Measurements from ENCODE around the gene LTBP3.

The LTBP3 gene

DNA sequence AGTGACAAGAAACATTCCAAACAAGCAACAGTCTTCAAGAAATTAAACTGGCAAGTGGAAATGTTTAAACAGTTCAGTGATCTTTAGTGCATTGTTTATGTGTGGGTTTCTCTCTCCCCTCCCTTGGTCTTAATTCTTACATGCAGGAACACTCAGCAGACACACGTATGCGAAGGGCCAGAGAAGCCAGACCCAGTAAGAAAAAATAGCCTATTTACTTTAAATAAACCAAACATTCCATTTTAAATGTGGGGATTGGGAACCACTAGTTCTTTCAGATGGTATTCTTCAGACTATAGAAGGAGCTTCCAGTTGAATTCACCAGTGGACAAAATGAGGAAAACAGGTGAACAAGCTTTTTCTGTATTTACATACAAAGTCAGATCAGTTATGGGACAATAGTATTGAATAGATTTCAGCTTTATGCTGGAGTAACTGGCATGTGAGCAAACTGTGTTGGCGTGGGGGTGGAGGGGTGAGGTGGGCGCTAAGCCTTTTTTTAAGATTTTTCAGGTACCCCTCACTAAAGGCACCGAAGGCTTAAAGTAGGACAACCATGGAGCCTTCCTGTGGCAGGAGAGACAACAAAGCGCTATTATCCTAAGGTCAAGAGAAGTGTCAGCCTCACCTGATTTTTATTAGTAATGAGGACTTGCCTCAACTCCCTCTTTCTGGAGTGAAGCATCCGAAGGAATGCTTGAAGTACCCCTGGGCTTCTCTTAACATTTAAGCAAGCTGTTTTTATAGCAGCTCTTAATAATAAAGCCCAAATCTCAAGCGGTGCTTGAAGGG is 53.3 kb downstream of the LTBP3 start:
- no peak for DNase-seq

DNA sequence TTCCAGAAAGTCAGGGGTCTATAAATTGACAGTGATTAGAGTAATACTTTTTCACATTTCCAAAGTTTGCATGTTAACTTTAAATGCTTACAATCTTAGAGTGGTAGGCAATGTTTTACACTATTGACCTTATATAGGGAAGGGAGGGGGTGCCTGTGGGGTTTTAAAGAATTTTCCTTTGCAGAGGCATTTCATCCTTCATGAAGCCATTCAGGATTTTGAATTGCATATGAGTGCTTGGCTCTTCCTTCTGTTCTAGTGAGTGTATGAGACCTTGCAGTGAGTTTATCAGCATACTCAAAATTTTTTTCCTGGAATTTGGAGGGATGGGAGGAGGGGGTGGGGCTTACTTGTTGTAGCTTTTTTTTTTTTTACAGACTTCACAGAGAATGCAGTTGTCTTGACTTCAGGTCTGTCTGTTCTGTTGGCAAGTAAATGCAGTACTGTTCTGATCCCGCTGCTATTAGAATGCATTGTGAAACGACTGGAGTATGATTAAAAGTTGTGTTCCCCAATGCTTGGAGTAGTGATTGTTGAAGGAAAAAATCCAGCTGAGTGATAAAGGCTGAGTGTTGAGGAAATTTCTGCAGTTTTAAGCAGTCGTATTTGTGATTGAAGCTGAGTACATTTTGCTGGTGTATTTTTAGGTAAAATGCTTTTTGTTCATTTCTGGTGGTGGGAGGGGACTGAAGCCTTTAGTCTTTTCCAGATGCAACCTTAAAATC is 54.0 kb downstream of the LTBP3 start:
- no peak for DNase-seq

DNA sequence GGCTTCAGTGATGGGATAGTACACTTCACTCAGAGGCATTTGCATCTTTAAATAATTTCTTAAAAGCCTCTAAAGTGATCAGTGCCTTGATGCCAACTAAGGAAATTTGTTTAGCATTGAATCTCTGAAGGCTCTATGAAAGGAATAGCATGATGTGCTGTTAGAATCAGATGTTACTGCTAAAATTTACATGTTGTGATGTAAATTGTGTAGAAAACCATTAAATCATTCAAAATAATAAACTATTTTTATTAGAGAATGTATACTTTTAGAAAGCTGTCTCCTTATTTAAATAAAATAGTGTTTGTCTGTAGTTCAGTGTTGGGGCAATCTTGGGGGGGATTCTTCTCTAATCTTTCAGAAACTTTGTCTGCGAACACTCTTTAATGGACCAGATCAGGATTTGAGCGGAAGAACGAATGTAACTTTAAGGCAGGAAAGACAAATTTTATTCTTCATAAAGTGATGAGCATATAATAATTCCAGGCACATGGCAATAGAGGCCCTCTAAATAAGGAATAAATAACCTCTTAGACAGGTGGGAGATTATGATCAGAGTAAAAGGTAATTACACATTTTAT is 54.7 kb downstream of the LTBP3 start:
- no peak for DNase-seq

DNA sequence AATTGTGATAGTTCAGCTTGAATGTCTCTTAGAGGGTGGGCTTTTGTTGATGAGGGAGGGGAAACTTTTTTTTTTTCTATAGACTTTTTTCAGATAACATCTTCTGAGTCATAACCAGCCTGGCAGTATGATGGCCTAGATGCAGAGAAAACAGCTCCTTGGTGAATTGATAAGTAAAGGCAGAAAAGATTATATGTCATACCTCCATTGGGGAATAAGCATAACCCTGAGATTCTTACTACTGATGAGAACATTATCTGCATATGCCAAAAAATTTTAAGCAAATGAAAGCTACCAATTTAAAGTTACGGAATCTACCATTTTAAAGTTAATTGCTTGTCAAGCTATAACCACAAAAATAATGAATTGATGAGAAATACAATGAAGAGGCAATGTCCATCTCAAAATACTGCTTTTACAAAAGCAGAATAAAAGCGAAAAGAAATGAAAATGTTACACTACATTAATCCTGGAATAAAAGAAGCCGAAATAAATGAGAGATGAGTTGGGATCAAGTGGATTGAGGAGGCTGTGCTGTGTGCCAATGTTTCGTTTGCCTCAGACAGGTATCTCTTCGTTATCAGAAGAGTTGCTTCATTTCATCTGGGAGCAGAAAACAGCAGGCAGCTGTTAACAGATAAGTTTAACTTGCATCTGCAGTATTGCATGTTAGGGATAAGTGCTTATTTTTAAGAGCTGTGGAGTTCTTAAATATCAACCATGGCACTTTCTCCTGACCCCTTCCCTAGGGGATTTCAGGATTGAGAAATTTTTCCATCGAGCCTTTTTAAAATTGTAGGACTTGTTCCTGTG is 55.4 kb downstream of the LTBP3 start:
- no peak for DNase-seq

DNA sequence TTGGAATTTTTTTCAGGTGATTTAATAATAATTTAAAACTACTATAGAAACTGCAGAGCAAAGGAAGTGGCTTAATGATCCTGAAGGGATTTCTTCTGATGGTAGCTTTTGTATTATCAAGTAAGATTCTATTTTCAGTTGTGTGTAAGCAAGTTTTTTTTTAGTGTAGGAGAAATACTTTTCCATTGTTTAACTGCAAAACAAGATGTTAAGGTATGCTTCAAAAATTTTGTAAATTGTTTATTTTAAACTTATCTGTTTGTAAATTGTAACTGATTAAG is 55.9 kb downstream of the LTBP3 start:
- DNase-seq: no peak

DNA sequence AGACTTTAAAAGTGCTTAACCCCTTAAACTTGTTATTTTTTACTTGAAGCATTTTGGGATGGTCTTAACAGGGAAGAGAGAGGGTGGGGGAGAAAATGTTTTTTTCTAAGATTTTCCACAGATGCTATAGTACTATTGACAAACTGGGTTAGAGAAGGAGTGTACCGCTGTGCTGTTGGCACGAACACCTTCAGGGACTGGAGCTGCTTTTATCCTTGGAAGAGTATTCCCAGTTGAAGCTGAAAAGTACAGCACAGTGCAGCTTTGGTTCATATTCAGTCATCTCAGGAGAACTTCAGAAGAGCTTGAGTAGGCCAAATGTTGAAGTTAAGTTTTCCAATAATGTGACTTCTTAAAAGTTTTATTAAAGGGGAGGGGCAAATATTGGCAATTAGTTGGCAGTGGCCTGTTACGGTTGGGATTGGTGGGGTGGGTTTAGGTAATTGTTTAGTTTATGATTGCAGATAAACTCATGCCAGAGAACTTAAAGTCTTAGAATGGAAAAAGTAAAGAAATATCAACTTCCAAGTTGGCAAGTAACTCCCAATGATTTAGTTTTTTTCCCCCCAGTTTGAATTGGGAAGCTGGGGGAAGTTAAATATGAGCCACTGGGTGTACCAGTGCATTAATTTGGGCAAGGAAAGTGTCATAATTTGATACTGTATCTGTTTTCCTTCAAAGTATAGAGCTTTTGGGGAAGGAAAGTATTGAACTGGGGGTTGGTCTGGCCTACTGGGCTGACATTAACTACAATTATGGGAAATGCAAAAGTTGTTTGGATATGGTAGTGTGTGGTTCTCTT is 56.5 kb downstream of the LTBP3 start:
- DNase-seq: no peak

DNA sequence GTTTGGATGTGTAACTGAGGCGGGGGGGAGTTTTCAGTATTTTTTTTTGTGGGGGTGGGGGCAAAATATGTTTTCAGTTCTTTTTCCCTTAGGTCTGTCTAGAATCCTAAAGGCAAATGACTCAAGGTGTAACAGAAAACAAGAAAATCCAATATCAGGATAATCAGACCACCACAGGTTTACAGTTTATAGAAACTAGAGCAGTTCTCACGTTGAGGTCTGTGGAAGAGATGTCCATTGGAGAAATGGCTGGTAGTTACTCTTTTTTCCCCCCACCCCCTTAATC is 57.0 kb downstream of the LTBP3 start:
- DNase-seq: no peak

DNA sequence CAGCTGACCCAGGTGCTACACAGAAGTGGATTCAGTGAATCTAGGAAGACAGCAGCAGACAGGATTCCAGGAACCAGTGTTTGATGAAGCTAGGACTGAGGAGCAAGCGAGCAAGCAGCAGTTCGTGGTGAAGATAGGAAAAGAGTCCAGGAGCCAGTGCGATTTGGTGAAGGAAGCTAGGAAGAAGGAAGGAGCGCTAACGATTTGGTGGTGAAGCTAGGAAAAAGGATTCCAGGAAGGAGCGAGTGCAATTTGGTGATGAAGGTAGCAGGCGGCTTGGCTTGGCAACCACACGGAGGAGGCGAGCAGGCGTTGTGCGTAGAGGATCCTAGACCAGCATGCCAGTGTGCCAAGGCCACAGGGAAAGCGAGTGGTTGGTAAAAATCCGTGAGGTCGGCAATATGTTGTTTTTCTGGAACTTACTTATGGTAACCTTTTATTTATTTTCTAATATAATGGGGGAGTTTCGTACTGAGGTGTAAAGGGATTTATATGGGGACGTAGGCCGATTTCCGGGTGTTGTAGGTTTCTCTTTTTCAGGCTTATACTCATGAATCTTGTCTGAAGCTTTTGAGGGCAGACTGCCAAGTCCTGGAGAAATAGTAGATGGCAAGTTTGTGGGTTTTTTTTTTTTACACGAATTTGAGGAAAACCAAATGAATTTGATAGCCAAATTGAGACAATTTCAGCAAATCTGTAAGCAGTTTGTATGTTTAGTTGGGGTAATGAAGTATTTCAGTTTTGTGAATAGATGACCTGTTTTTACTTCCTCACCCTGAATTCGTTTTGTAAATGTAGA is 57.6 kb downstream of the LTBP3 start:
- no peak for DNase-seq

DNA sequence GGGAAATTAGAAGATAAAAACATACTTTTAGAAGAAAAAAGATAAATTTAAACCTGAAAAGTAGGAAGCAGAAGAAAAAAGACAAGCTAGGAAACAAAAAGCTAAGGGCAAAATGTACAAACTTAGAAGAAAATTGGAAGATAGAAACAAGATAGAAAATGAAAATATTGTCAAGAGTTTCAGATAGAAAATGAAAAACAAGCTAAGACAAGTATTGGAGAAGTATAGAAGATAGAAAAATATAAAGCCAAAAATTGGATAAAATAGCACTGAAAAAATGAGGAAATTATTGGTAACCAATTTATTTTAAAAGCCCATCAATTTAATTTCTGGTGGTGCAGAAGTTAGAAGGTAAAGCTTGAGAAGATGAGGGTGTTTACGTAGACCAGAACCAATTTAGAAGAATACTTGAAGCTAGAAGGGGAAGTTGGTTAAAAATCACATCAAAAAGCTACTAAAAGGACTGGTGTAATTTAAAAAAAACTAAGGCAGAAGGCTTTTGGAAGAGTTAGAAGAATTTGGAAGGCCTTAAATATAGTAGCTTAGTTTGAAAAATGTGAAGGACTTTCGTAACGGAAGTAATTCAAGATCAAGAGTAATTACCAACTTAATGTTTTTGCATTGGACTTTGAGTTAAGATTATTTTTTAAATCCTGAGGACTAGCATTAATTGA is 58.3 kb downstream of the LTBP3 start:
- no peak for DNase-seq

DNA sequence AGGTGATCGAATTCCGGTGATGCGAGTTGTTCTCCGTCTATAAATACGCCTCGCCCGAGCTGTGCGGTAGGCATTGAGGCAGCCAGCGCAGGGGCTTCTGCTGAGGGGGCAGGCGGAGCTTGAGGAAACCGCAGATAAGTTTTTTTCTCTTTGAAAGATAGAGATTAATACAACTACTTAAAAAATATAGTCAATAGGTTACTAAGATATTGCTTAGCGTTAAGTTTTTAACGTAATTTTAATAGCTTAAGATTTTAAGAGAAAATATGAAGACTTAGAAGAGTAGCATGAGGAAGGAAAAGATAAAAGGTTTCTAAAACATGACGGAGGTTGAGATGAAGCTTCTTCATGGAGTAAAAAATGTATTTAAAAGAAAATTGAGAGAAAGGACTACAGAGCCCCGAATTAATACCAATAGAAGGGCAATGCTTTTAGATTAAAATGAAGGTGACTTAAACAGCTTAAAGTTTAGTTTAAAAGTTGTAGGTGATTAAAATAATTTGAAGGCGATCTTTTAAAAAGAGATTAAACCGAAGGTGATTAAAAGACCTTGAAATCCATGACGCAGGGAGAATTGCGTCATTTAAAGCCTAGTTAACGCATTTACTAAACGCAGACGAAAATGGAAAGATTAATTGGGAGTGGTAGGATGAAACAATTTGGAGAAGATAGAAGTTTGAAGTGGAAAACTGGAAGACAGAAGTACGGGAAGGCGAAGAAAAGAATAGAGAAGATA is 59.0 kb downstream of the LTBP3 start, which contains the start of gene MALAT1:
TSS of gene MALAT1 (plus strand) at position 69 of the 736 bp plus-strand sequence.
- DNase-seq: peak; percentile 90

DNA sequence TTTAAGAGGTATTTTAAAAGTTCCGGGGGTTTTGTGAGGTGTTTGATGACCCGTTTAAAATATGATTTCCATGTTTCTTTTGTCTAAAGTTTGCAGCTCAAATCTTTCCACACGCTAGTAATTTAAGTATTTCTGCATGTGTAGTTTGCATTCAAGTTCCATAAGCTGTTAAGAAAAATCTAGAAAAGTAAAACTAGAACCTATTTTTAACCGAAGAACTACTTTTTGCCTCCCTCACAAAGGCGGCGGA is 59.5 kb downstream of the LTBP3 start:
- no peak for DNase-seq

DNA sequence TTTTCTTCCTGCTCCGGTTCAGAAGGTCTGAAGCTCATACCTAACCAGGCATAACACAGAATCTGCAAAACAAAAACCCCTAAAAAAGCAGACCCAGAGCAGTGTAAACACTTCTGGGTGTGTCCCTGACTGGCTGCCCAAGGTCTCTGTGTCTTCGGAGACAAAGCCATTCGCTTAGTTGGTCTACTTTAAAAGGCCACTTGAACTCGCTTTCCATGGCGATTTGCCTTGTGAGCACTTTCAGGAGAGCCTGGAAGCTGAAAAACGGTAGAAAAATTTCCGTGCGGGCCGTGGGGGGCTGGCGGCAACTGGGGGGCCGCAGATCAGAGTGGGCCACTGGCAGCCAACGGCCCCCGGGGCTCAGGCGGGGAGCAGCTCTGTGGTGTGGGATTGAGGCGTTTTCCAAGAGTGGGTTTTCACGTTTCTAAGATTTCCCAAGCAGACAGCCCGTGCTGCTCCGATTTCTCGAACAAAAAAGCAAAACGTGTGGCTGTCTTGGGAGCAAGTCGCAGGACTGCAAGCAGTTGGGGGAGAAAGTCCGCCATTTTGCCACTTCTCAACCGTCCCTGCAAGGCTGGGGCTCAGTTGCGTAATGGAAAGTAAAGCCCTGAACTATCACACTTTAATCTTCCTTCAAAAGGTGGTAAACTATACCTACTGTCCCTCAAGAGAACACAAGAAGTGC is 60.0 kb downstream of the LTBP3 start:
- DNase-seq: no peak

DNA sequence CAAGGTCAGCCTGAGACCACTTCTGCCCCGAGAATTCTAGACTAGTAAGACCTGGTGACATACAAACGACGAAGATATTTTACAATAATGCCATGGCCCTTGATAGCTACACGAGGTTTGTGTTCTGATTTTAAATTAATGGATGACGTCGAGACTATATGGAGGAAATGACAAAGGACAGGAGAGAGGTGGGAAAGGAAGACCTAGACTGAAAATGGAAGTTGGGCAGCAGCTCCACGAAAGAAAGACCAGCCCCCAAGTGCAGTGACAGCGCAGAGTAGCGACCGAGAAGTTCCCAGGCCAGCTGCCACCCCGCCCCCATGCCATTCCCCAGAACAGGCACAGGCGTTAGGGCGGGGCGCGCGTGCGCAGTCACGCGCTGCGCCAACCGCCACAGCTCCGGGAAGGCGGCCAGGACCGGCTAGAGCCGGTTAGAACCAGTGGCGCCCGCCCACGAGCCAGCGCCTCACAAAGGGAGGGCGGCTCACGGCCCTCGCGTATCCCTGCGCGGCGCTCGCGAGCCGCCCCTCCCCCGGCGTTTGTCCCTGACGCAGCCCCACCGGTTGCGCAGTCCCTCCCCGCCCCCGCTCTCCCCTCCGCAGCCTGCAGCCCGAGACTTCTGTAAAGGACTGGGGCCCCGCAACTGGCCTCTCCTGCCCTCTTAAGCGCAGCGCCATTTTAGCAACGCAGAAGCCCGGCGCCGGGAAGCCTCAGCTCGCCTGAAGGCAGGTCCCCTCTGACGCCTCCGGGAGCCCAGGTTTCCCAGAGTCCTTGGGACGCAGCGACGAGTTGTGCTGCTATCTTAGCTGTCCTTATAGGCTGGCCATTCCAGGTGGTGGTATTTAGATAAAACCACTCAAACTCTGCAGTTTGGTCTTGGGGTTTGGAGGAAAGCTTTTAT is 60.8 kb downstream of the LTBP3 start:
- peak; percentile 98 for DNase-seq

DNA sequence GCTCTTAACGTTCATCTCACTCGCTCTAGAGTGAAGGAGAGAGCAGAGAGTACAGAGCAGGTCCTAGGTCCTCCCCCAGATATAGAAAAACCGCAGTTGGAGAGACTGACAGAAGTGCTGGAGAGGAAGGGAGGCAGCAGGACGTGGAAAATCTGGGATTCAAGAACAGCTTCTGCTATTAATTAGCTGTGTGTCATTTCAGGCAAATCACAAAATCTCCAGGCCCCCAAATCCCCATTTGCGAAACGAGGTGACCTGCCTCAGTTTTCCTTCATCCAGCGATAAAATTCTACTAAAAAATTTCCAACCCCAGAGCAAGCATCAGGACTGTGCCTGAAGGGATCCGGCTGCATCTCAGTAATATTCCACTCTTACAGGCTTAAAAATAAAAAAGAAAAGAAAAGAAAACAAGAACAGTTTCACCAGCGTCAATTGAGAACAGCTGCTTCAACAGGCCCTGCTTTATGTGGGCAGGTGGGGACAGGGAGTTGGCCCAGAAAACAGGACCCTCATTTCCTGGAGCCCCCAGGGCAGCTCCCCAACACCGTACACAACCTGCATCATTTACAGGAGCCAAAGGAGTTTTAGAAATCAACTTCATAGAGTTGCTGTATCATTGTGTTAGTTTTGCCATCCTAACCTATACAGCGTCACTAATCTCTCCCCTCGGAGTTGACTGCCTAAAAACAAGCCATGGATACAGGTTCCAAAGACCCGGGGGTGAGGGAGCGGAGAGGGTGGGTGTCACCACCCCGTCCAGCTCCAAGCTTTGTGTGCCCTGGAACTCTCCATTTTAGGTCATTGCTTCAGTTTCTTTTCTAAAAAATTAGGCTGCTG is 61.6 kb downstream of the LTBP3 start:
- DNase-seq: no peak

DNA sequence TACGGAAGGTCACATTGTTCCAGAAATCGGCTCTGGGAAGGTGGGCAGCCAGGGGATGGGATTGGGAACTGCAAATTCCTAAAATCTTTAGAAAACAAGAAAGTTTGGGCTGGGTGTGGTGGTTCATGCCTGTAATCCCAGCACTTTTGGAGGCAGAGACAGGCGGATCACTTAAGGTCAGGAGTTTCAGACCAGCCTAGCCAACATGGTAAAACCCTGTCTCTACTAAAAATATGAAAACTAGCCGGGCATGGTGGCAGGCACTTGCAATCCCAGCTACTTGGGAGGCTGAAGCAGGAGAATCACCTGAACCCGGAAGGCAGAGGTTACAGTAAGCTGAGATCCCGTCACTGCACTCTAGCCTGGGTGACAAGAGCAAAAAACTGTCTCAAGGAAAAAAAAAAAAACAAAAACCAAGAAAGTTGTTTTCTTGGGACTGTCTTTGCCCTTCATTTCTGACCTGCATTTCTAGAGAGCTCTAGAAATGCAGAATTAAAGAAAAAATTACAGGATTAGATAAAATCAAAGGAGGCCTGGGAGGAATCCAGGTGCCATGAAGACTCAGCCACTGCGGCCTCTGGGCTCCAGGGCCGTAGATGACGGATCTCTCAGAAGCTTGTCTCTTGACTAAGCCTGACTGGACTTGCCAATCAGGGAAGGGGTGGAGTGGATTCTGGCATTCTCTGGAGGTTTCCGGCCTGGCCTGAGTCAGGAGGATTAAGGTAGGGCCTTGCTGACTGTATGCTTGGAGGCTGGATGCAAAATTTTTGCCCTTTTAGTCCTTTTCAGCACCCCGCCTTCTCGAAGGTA is 64.6 kb downstream of the LTBP3 start:
- DNase-seq: peak; percentile 49

DNA sequence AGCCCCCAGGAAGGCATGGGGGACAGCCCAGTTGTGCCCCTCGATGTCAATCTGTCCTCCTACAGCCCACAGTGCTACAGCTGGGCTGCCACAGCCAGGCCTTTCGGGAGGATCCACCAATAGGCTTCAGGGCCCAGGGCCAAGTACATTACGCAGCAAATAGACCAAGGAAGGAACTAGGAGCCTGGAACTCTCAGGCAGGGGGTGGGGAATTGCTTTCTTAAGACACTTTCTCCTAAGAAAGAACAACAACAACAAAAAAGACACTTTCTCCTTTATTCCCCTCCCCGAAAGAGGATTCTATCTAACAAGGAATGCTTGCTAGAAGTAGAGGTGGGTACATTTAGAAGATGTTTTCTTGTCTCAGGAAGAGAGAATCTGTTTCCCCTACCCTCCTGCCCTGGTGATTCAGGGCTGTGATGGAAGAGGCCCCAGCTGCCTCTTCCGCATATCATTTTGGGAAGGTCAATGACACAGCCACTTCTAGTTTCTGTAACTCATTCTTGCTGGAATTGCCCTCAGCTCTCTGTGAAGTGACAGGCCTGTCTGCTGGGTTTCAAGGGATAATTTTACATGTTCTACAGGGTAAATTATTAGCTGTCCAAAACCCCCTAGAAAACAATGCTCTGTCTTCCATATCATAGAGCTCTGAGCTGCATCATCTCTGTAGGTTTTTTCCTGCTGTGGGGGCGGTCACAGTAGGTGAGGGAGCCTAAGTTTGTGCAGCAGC is 65.4 kb downstream of the LTBP3 start:
- DNase-seq: no peak

DNA sequence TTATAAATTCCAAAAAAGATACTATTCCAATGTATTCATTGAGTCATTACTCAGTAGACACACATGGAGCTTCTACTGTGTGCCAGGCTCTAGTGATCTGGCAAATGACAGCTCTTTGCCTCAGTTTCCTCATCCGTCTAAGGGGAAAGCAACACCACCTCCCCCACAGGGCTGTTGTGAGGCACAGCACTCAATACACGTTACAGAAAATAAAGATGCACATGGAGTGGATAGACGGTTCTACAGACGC is 65.8 kb downstream of the LTBP3 start:
- DNase-seq: no peak

Data from NCI-H510A (cell line).